Stimulated activated CD4-positive, alpha-beta T cell treated with anti-CD3 and anti-CD28 coated beads, Interleukin-1b, Interleukin-23, amount 100 ng/mL, for 1 hour (primary cell): ENCODE data around the gene SLC28A3.

ENCODE experiments used
- DNase-seq, 2 donors: peaks; one replicate each; pipeline ENCODE4 v3.0.0-alpha.2; 2020; ENCODE audit warnings: low read depth in 2 of 2

SLC28A3 gene

GRCh38 chr9:84239343-84239742, 101.2 kb downstream of the SLC28A3 start:
- DNase-seq: no peak

GRCh38 chr9:84238652-84239051, 101.9 kb downstream of the SLC28A3 start:
- no peak for DNase-seq

- DNase-seq: no peak
These were observed 105.0 kb downstream of the SLC28A3 start for GRCh38 chr9:84235511-84235910.

- DNase-seq: no peak
These were observed 110.0 kb downstream of the SLC28A3 start for GRCh38 chr9:84230355-84231145.

- no peak for DNase-seq
These were observed 111.4 kb downstream of the SLC28A3 start for GRCh38 chr9:84229191-84229590.

- DNase-seq: no peak
These were observed 112.3 kb downstream of the SLC28A3 start for GRCh38 chr9:84228130-84228720.

GRCh38 chr9:84226126-84226525, 114.4 kb downstream of the SLC28A3 start:
- DNase-seq: no peak
